H9 (cell line): ENCODE results near the gene POLR3C. TPM values are rescaled to one million over a fixed set of nuclear protein-coding genes. Genes with fewer than 3 reads are reported as not detected.

Experiments
- DNase-seq: peaks from one replicate; pipeline ENCODE4 v3.0.0-alpha.2; 2017
- H2AFZ ChIP-seq: one replicate; pipeline ENCODE4 v1.6.1; 2013; ENCODE audit warnings: mild to moderate bottlenecking, low read length, control low read depth, moderate library complexity
- H2AK5ac ChIP-seq: 2 replicates; pipeline ENCODE4 v1.6.1; 2013; ENCODE audit warnings: low read length, control low read depth, mixed read lengths; ENCODE audit not compliant: insufficient read length
- H2BK120ac ChIP-seq: one replicate; pipeline ENCODE4 v1.6.1; 2013; ENCODE audit warnings: low read depth, mild to moderate bottlenecking, low read length, control low read depth, inconsistent platforms; ENCODE audit not compliant: poor library complexity, severe bottlenecking
- H2BK12ac ChIP-seq: 2 replicates; pipeline ENCODE4 v1.6.1; 2013; ENCODE audit warnings: low read length, control low read depth, mixed read lengths, low read depth; ENCODE audit not compliant: insufficient read length
- H2BK15ac ChIP-seq: 2 replicates; pipeline ENCODE4 v1.6.1; 2013; ENCODE audit warnings: low read depth, low read length, control low read depth
- H2BK20ac ChIP-seq: one replicate; pipeline ENCODE4 v1.6.1; 2013; ENCODE audit warnings: low read depth, mild to moderate bottlenecking, low read length, control low read depth, inconsistent platforms; ENCODE audit not compliant: poor library complexity, severe bottlenecking
- H2BK5ac ChIP-seq: 2 replicates; pipeline ENCODE4 v1.6.1; 2013; ENCODE audit warnings: low read length, control low read depth, mixed read lengths; ENCODE audit not compliant: insufficient read length
- H3K14ac ChIP-seq: 2 replicates; pipeline ENCODE4 v1.6.1; 2013; ENCODE audit warnings: low read length, control low read depth; ENCODE audit not compliant: insufficient read depth
- H3K18ac ChIP-seq: 2 replicates; pipeline ENCODE4 v1.6.1; 2013; ENCODE audit warnings: low read depth, mild to moderate bottlenecking, mixed read lengths, low read length, control low read depth; ENCODE audit not compliant: insufficient read length
- H3K23ac ChIP-seq: 2 replicates; pipeline ENCODE4 v1.6.1; 2013; ENCODE audit warnings: low read length, control low read depth, mixed read lengths, low read depth; ENCODE audit not compliant: insufficient read length
- H3K23me2 ChIP-seq: 2 replicates; pipeline ENCODE4 v1.6.1; 2013; ENCODE audit warnings: low read depth, mild to moderate bottlenecking, mixed read lengths, low read length, control low read depth; ENCODE audit not compliant: insufficient read length, poor library complexity, severe bottlenecking
- H3K27ac ChIP-seq: 2 replicates; pipeline ENCODE4 v1.5.1; 2013; ENCODE audit warnings: low read length, control low read depth, mixed read lengths, low read depth; ENCODE audit not compliant: insufficient read length
- H3K27me3 ChIP-seq: 2 replicates; pipeline ENCODE4 v1.6.1; 2013; ENCODE audit warnings: low read length, control low read depth, inconsistent platforms; ENCODE audit not compliant: insufficient read depth
- H3K4ac ChIP-seq: 2 replicates; pipeline ENCODE4 v1.6.1; 2013; ENCODE audit warnings: low read depth, mild to moderate bottlenecking, control low read depth, inconsistent platforms, low read length, moderate library complexity
- H3K4me1 ChIP-seq: 2 replicates; pipeline ENCODE4 v1.6.1; 2013; ENCODE audit warnings: low read length, control low read depth, inconsistent platforms; ENCODE audit not compliant: insufficient read depth
- H3K4me2 ChIP-seq: 2 replicates; pipeline ENCODE4 v1.6.1; 2013; ENCODE audit warnings: low read length, control low read depth, mixed read lengths; ENCODE audit not compliant: insufficient read length, insufficient read depth
- H3K56ac ChIP-seq: 2 replicates; pipeline ENCODE4 v1.6.1; 2013; ENCODE audit warnings: low read depth, mild to moderate bottlenecking, mixed read lengths, low read length, control low read depth; ENCODE audit not compliant: insufficient read length
- H3K79me1 ChIP-seq: 2 replicates; pipeline ENCODE4 v1.6.1; 2013; ENCODE audit warnings: low read depth, mild to moderate bottlenecking, moderate library complexity, low read length, control low read depth, inconsistent platforms; ENCODE audit not compliant: insufficient read depth, poor library complexity, severe bottlenecking
- H3K79me2 ChIP-seq: 2 replicates; pipeline ENCODE4 v1.6.1; 2013; ENCODE audit warnings: low read length, control low read depth, inconsistent platforms; ENCODE audit not compliant: insufficient read depth
- H3K9ac ChIP-seq: 2 replicates; pipeline ENCODE4 v1.6.1; 2013; ENCODE audit warnings: low read length, control low read depth, mixed read lengths; ENCODE audit not compliant: insufficient read length; ENCODE audit errors: extremely low read depth
- H3K9me3 ChIP-seq: one replicate; pipeline ENCODE4 v1.6.1; 2013; ENCODE audit warnings: low read depth, low read length, inconsistent platforms; ENCODE audit not compliant: control insufficient read depth
- H3T11ph ChIP-seq: one replicate; pipeline ENCODE4 v1.6.1; 2013; ENCODE audit warnings: mild to moderate bottlenecking, low read length, control low read depth, inconsistent platforms
- H4K20me1 ChIP-seq: one replicate; pipeline ENCODE4 v1.6.1; 2013; ENCODE audit not compliant: control insufficient read depth, insufficient read length, insufficient read depth
- H4K5ac ChIP-seq: 2 replicates; pipeline ENCODE4 v1.6.1; 2013; ENCODE audit warnings: low read depth, mild to moderate bottlenecking, mixed read lengths, low read length, control low read depth; ENCODE audit not compliant: insufficient read length
- H4K8ac ChIP-seq: replicated peaks from 2 replicates; pipeline ENCODE4 v1.6.1; 2013; ENCODE audit warnings: low read length, control low read depth, mixed read lengths, low read depth; ENCODE audit not compliant: insufficient read length
- H4K91ac ChIP-seq: 2 replicates; pipeline ENCODE4 v1.6.1; 2013; ENCODE audit warnings: low read depth, mild to moderate bottlenecking, moderate library complexity, mixed read lengths, low read length, control low read depth; ENCODE audit not compliant: insufficient read length
- H3K27ac Mint-ChIP-seq, 3 experiments: 2 replicates in 2 of 3; 3 replicates in 1 of 3; pipeline ENCODE4 v1.8.0; 2020 to 2021; ENCODE audit warnings: mixed read lengths in 3 of 3, mild to moderate bottlenecking in 1 of 3, moderate library complexity in 1 of 3
- H3K27me3 Mint-ChIP-seq: 2 replicates; pipeline ENCODE4 v1.8.0; 2021; ENCODE audit warnings: low read depth, mild to moderate bottlenecking, moderate library complexity, mixed read lengths
- H3K36me3 Mint-ChIP-seq, 3 experiments: 2 replicates in 2 of 3; 3 replicates in 1 of 3; pipeline ENCODE4 v1.8.0; 2020 to 2021; ENCODE audit warnings: low read depth in 3 of 3, mixed read lengths in 3 of 3; ENCODE audit not compliant: insufficient read depth in 1 of 3
- H3K4me1 Mint-ChIP-seq, 2 experiments: 2 replicates each; pipeline ENCODE4 v1.8.0; 2020; ENCODE audit warnings: mixed read lengths in 2 of 2
- H3K4me3 Mint-ChIP-seq, 2 experiments: 2 replicates in 1 of 2; 3 replicates in 1 of 2; pipeline ENCODE4 v1.8.0; 2020 to 2021; ENCODE audit warnings: mild to moderate bottlenecking in 2 of 2, mixed read lengths in 2 of 2, moderate library complexity in 1 of 2
- H3K9me3 Mint-ChIP-seq, 2 experiments: 2 replicates in 1 of 2; 3 replicates in 1 of 2; pipeline ENCODE4 v1.8.0; 2020; ENCODE audit warnings: mild to moderate bottlenecking in 2 of 2, mixed read lengths in 2 of 2, moderate library complexity in 1 of 2
- CTCF ChIP-seq: fragments of 200-600 bp; sonication (generic); conservative IDR thresholded peaks from 3 replicates; pipeline ENCODE4 v1.8.0; 2021; ENCODE audit warnings: antibody characterized with exemption, mild to moderate bottlenecking
- WGBS: extraction: QIAGEN DNeasy Blood & Tissue Kit; methylation state at CpG from one replicate; pipeline ENCODE4 v1.1.7; 2013; ENCODE audit warnings: missing lambda C conversion rate, low lambda C conversion rate, mixed read lengths; ENCODE audit not compliant: insufficient read length; ENCODE audit errors: extremely low coverage; 5-methylcytosine and 5-hydroxymethylcytosine counted together
- total RNA-seq: library from RNA; stranded (reverse); gene quantifications from 2 replicates; pipeline ENCODE4 v1.2.1, GENCODE V29; 2021

The POLR3C gene
- total RNA-seq, 1 experiment from 2014 or later: 37.2 TPM

- Mint-ChIP-seq H3K9me3 (no peaks in the 10 kb centered on the region; a peak in 1 of 5 replicates), H3K27ac (peak overlapping the region; percentile 99), H3K4me1 (peaks cover 7% of the 10 kb centered on the region in 2 experiments; a peak in 3 of 4 replicates), H3K4me3 (peak overlapping the region; percentile 98 to 99), H3K36me3 (peaks cover 26 to 37% (median 37%) of the 10 kb centered on the region in 3 experiments), H3K27me3 (peaks cover 4% of the 10 kb centered on the region)
- H4K5ac ChIP-seq: peak overlapping the region; percentile 29
- no peak overlapping the region for H3K4ac ChIP-seq
- H2BK5ac ChIP-seq: peak overlapping the region; percentile 70
- H3K4me1 ChIP-seq: no peaks in the 10 kb centered on the region
- no peak overlapping the region for H2BK12ac ChIP-seq
- no peaks in the 10 kb centered on the region for H3K27me3 ChIP-seq
- H3K23ac ChIP-seq: no peak overlapping the region
- no peak overlapping the region for H4K91ac ChIP-seq
- no peaks in the 10 kb centered on the region for H4K20me1 ChIP-seq
- peak overlapping the region; percentile 29 for H3K56ac ChIP-seq
- H3K9me3 ChIP-seq: no peaks in the 10 kb centered on the region
- H2BK20ac ChIP-seq: no peak overlapping the region
- no peak for TF ChIP-seq CTCF
- H3T11ph ChIP-seq: no peak overlapping the region
- DNase-seq: no peak
- H3K27ac ChIP-seq: peak overlapping the region; percentile 40
- no peak overlapping the region for H2BK120ac ChIP-seq
- peaks cover 3% of the 10 kb centered on the region for H3K79me1 ChIP-seq
- peak overlapping the region; percentile 24 for H2AFZ ChIP-seq
- peak overlapping the region; percentile 81 for H3K4me2 ChIP-seq
- H2BK15ac ChIP-seq: no peak overlapping the region
- H4K8ac ChIP-seq: peak overlapping the region; percentile 96
- WGBS: no CpG with 5 or more reads among the region's 7 CpGs
- H3K18ac ChIP-seq: no peak overlapping the region
- no peak overlapping the region for H2AK5ac ChIP-seq
- peaks cover 7% of the 10 kb centered on the region for H3K23me2 ChIP-seq
- peak overlapping the region; percentile 97 for H3K9ac ChIP-seq
- peaks cover 3% of the 10 kb centered on the region; the same call in 1 of the 2 replicates for H3K79me2 ChIP-seq
- peak overlapping the region; percentile 95; the same call in 1 of the 2 replicates for H3K14ac ChIP-seq
Observed at GRCh38 chr1:145824499-145824842, 471 bp downstream of the POLR3C start.
